T-helper 22 cell (primary cell): ENCODE data around the gene RNF7.
"Not testable (repeated sequence)": the region's sequence is repeated elsewhere in the genome, so short reads cannot be mapped to it uniquely, and the experiment has no call there.

ENCODE experiments used
- DNase-seq: peaks from one replicate; pipeline ENCODE4 v3.0.0-alpha.2; 2020; ENCODE audit warnings: low read depth

RNF7 gene

DNA sequence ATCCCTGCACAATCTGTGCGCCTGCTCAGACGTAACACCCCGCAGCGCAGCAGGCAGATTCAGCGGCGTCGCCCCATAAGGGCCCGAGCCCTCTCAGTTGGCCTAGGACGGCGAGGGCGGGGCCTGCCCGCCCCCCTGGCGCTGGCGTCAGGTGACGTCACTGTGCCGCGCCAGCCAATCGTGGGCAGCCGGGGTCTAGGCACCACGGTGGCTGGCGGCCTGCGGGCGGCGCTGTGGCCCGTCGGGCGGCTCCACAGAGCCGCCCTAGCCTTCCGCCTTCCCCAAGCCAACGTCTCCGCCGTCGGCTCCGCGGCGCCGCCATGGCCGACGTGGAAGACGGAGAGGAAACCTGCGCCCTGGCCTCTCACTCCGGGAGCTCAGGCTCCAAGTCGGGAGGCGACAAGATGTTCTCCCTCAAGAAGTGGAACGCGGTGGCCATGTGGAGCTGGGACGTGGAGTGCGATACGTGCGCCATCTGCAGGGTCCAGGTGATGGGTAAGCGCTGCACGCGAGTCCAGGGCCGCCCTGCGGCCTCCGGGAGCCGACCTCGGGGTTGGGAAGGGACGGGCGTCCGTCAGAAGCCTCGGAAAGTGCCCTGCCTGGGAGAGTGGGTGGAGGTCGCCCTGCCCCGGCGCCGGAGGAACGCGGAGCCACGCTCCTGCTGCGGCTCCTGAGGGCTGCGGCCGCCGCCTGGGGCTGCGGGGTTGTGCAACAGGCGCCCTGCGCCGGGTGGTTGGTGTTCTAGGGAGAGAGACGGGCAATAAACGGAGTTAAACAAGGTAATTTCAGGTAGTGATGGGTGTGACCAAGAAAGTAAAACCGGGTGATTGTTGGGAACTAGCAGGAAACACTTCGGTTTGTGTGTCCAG is at the start of gene RNF7:
Gene RNF7, plus strand, starts transcription at position 277 of the 869 bp plus-strand sequence. Its CDS starts 44 bp downstream, at position 321.
- DNase-seq = peak; percentile 94

DNA sequence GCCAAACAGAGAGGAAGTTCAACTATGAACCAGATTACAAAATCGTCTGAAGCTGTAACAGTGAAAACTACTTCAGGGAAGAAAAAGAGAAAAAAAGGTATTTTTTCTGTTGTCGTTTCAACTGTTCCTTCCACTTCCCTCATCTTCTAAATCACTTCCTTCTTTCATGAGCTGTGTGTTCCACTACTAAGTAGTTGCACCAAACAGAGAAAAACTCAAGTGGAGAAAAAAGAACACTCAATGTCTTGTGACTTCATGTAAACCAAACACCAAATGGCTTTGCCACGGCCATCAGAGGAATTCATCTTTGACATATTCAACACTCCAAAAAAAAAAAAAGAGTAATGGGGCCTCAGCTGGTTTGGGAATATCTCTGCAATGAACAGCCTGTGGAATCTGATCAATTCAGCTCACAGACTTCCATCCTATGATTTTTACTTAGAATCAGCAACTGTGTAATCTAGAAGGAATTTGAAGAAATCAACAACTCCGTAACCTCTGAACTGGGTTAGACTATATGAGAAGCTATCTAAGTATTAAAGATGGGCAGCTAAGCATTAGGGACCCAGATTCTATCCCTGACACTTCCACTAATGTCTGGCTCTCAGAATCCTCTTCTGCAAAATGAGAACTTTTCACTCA is 47.5 kb upstream of the RNF7 start:
- DNase-seq = no peak

DNA sequence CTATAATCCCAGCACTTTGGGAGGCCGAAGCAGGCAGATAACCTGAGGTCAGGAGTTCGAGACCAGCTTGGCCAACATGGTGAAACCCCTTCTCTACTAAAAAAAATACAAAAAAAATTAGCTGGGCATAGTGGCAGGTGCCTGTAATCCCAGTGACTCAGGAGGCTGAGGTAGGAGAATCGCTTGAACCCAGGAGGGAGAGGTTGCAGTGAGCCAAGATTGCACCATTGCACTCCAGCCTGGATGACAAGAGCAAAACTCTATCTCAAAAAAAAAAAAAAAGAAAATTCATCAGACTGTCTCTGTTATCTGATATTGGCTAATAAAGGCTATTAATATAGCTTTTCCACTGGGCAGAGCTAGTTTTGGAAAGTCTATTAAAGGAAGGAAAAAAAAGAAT is 46.6 kb upstream of the RNF7 start:
- DNase-seq = not testable (repeated sequence)

DNA sequence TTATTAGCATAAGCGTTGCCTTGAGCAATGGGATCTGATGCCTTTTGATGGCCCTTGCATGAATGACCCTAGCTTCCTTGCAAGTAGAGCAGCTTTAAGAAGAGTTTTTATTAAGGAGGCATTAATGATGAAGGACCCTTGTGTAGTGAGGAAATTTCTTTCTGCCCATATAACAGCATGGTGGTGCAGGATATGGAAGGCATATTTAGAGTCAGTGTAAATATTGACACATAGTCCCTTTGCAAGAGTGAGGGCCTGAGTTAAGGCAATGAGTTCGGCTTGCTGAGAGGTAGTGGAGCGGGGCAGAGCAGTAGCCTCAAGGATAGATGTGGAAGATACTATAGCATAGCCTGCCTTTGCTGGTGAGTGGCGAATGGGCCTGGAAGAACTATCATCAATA is 45.1 kb upstream of the RNF7 start:
- DNase-seq = not testable (repeated sequence)

DNA sequence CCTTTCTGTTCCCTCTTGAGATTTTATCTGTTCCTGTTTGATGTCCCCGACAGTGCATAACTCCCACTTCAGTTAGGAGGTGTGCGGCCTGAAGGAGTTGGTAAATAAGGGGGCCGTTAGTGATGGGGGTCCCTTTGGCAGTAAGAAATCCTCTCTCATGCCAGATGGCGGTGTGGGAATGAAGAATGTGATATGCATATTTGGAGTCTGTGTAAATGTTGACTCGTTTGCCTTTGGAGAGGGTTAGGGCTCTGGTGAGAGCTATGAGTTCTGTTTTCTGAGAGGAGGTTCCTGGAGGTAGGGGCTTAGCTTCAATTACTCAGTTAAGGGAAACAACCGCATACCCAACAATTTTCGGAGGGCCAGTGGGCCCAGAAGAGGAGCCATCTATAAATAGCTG is 38.8 kb upstream of the RNF7 start:
- no peak for DNase-seq

DNA sequence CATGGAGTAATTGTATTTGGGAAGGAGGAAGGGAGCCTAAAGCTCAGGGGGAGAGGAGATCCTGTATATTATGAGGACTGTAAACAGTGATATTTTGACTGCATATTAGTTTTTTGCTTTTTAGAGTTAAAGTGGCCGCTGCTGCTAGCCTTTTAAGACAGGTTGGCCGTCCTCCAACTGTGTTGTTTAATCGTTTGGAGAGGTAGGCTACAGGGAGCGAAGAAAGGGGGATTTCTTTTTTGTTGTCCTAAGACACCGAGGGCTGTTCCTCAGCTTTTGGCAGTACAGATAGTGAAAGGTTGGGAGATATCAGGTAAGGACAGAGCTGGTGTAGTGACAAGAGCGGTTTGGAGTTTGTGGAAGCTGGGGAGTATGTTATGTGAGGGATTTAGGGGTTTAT is 38.2 kb upstream of the RNF7 start:
- no peak for DNase-seq

DNA sequence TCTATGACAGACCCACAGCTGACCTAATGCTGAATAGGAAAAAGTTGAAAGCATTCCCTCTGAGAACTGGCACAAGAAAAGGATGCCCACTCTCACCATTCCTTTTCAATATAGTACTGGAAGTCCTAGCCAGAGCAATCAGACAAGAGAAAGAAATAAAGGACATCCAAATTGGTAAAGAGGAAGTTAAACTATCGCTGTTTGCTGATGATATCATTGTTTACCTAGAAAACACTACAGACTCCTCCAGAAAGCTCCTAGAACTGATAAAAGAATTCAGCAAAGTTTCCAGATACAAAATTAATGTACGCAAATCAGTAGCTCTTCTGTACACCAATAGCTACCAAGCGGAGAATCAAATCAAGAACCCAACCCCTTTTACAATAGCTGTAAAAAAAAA is 34.7 kb upstream of the RNF7 start:
- not testable (repeated sequence) for DNase-seq

DNA sequence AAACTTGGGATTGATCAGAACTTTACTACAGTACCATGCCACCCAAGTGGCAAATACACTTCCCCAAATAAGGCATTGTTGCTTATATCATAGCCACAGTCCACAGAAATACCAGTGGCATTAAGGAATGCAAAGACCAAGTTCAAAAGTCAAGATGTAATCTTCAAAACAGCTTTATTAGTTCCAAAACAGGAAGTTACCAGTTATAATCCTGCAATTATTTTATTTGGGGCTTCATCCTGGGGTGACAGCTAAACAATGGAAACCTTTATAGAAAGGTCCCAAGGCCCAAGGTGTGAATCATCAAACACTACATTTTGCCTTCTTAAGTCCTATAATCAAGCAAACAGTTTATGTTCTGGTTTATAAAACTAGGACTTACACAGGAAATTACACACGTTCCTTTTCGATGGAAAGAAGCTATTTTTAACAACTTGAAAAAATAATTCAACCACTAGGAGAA is 30.3 kb upstream of the RNF7 start:
- DNase-seq = no peak

DNA sequence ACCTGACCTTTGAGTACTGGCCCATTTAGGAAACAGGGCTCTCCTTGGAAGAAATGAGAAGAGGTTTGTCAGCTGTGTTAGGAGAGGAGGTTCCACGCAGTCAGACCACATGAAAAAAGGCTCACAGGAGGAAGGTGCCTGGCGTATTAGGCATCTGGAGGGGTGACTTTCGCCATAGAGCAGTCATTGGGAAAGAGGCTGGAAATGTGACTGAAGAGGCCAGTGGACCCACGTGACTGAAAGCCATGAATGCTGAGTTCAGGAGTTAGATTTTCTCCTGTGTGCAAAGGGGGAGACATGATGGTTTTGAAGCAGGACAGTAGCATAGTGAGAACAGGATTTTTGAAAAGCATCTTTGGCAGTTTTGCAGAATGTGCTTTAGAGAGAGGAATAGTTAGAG is 29.7 kb upstream of the RNF7 start:
- DNase-seq = no peak

DNA sequence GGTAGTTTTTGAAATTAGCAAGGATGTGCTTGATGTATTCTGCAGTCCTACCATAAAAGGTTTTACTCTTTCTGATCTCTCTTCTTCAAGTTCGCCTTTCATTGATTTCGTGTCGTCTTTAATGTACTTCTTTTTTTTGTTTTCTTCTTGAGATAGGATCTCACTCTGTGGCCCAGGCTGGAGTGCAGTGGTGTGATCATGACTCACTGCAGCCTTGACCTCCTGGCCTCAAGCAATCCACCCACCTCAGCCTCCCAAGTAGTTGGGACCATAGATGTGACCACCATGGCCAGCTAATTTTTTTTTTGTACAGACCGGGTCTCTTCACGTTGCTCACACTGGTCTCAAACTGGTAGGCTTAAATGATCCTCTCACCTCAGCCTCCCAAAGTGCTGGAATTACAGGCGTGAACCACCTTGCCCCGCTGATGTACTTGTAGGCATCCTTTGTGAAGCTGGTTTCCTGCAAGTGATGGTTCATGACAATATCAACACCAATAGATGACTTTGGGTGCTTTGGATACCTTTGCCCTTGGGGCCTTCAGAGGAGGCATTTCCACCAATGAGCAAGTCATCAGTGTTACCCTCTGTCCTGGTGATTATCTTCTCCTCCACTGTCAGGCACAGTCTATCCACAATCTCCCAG is 28.9 kb upstream of the RNF7 start:
- DNase-seq = no peak

DNA sequence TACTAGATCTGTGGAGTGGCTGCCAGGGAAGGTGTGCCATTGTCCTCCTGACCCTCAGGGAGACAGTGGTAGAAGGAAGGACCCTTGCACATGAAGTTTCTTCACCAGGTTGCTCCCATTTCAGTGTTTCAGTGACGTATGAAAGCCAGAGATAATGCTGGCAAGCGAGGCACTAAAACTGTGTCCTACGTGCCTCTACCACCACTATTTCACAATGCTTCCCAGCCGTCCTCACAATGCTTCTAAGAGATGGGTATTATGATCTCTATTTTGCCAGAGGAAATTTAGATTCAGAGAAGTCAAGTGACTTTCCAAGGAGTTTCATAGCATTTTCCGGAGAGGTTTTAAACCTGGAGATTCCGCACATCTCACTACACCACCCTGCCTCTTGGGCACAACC is 28.0 kb upstream of the RNF7 start:
- DNase-seq = no peak

DNA sequence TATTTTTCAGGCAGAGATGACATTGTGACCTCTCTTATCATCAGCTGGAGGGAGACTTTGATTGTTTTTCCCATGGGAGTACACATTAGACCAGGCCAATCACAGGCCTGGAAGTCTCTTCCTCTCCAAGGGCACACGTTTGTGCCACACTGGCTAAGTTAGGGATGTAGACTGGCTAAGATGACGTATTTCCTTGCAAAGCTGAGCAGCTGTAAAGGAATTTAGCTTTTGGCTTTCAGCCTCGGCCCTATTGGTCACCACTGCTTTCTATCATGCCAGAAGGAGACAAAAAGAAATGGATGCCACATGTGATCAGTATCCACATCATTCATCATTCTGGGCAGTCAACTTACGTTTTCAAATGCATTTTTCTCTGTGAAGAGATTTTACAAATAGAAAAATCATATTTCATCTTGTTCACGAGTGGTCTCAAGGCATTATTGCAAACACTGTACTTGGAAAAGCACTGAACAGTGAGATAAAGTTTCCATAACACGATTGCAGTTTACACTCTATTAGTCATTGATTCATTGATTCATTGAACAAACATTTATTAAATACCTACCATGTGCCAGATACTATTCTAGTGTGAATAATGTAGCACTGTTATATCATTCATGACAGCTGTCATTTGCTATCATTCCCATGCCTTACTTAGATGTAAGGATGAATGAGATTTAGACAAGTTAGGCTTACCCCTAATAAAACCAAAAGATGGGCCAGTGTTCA is 27.0 kb upstream of the RNF7 start:
- DNase-seq = no peak

DNA sequence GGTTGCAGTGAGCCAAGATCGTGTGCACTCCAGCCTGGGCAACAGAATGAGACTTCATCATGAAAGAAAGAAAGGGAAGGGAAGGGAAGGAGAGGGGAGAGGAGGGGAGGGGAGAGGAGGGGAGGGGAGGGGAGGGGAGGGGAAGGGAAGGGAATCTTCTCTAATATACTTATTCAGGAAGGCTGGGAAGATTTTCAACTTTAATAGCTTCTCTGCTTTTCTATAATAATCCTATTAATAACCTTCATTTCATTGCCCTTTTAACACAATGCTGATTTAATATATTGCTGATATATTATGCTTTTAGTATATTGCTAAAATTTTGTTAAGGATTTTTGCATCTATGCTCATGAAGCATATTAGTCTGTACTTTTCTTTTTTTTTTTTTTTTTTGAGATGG is 23.4 kb upstream of the RNF7 start:
- no peak for DNase-seq

DNA sequence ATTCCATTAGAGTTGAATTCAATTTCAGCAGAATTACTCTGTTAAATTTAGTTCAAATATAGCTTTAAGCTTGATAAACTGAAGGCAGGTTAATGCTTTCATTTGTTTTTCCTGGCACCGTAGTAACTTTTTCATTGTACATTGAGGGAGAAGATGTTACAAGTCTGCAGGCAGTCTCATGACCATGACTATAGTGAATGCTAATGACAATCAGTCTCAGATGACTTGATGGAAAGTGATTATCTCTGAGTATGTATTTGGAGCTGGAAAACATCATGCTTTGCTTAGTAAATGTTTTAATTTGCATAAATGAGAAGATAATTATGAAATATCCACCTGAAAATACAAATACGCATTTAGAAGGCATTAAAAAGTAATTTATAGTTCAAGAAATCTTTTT is 16.0 kb upstream of the RNF7 start:
- DNase-seq = no peak

DNA sequence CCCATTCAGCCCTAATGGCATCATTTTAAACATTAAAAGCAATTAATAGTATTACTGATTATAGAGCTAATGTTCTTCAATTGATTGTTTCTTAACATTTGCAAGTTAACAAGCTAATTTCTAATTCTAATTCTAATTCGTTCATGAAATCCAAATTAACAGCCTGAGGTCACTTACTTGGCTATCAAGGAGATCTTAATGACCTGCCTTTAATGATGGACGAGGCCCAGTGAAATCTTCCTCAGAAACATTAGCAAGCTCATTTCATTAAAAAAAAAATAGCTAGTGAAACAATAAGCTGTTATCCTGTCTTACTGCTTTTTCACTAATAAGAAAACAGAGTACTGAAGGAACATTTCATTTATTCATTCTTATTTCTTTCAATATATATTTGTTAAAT is 15.4 kb upstream of the RNF7 start:
- DNase-seq = no peak

DNA sequence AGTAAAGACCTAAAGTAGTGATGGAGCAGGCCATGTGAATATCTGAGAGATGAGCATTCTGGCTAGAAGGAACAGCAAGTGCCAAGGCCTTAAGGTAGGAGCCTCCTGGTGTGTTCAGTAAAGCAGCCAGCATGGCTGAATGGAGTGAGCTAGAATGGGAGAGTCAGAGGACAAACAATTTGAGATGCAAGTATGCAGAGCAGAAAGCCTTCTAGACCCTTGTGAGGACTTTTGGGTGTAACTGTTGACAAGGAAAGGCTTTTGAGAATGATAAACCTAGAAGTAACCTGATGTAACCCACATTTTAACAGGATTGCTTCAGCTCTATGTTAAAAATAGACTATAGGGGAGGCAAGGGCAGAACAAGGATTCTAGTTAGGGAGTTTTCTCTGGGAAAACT is 14.8 kb upstream of the RNF7 start:
- no peak for DNase-seq

DNA sequence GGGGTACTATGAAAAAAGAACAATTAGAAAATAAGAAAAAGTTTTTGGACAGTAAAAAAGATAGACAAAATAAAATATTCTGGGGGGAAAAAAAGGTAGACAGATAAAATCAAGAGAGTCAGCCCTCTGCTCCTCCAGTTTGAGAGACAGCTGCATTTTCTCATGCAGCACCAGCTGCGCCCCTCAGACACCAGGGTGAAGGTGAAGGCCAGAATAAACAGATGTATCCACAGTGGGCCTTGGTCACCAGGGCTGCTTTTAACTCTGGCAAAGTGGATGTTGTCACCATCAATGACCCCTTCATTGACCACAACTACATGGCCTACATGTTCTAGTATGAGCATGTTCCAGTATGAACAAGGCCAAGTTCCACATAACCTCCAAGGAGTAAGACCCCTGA is 13.9 kb upstream of the RNF7 start:
- DNase-seq = no peak

DNA sequence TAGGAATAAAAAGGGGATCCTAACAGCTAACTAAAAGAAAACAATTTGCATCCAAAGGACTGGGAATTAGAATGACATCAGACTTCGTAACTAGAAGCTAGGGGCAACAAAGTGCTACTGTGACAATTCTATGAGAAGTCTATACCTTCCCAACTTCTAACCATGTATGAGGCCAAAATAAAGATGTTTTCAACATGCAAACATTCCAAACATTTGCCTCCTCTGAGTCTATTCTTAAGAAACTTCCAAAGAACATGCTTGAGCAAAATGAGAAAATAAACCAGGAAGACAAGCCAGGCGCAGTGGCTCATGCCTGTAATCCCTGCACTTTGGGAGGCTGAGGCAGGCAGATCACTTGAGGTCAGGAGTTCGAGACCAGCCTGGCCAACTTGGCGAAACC is 13.1 kb upstream of the RNF7 start:
- no peak for DNase-seq

DNA sequence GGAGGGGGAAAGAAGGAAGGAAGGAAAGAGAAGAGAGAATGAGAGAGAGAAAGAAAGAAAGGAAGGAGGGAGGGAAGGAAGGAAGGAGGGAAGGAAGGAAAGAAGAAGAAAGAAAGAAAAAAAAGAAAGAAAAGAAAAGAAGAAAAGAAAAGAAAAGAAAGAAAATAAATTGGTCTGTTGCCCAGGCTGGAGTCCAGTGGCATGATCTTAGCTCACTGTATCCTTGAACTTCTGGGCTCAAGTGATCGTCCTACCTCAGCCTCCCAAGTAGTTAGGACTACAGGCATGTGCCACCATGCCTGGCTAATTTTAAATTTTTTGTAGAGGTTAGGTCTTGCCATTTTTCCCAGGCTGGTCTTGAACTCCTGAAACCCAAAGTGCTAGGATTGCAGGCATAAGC is 11.6 kb upstream of the RNF7 start:
- DNase-seq = no peak

DNA sequence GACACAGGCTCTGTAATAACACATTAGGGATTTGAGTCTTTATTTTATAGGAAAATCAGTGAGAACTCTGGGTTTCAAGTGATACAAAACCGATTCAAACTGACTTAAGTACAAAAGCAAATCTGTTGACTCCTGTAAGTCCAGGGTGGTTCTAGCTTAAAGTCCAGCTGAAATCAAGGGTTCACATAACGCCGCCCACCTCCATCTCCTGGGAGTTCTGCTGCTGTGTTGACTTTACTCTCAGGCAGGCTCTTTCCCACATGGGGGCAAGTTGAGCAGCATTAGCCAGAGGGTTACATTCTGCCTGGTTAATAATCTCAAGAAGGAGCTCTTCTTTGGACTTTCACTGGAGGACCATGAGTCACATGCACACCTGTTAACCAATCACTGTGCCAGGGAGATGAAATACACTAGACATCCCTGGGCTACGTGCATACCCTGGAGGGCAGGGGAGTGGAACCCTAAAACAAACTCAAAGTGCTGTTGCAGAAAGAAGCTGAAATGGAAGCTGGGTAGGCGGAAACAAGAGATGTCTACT is 9.7 kb upstream of the RNF7 start:
- no peak for DNase-seq

DNA sequence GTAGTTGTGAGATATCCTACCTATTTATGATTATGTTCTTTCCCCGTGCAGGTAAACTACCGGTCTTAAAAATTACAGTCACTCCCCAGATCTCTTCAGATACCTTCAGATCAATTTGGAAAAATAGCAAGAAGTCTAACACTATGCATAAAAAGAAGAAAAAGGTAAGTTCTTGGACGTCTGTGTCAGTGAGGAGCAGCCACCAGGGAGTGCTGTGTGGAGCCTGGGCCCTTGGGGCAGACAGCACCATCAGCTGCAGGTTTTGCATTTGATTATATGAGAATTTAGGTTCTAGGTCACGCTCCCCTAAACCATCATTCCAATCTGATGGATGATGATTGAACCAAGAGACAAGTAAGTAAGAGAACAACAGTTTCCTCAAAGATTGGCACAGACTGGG is 8.9 kb upstream of the RNF7 start:
- no peak for DNase-seq

DNA sequence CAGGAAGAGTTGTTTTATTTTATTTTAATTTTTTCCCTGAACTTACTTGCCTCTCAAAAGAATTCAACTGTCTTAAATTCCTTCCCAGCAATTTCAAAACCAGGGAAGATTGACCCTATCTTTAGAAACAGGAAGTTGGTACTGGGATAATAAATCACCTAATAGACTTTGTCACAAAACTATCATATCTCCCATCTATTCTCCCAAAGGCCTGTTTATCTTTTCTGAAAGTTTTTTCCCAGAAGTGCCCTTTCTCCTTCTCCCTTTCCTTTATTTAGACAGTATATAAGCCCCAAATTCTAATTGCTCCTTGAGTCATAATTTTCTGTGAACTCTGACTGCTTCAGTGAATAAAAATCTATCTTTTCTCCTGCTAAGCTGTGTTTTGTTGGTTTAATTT is 2.9 kb upstream of the RNF7 start:
- no peak for DNase-seq
